Renal pelvis (tissue), 4 donors: ENCODE measurements around the gene NRIP1. TPM values are rescaled to one million over a fixed set of nuclear protein-coding genes. Genes with fewer than 3 reads are reported as not detected.

Source experiments
- DNase-seq: peaks from one replicate; pipeline ENCODE4 v3.0.0-alpha.2; 2013
- polyA plus RNA-seq, 3 donors: library from polyadenylated mRNA; unstranded; fragments of 120-200 nt; gene quantifications; one replicate each; pipeline ENCODE4 v1.2.1, GENCODE V29; 2013; ENCODE audit not compliant: insufficient read length in 3 of 3

NRIP1 gene
- polyA plus RNA-seq, 3 donors, result 55.6 to 62.3 (median 55.9) TPM

DNA sequence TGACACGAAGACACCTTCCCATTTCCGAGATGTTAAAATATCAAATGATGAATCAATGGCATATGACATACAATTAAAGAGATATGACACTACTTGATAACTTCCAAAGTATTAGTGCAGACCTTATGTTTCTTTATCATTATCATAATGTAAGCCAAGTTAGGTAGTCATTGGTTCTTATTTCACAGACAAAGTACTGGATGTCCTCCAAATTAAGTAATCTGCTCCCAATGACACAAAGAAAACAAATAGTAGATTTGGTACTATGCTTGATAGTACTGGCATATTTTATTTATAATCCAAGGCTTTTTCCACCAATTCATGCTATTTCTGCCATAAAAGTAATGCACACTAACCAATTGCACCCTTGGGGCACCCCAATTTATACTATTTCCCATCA, 11.9 kb upstream of the NRIP1 start:
- no peak for DNase-seq

DNA sequence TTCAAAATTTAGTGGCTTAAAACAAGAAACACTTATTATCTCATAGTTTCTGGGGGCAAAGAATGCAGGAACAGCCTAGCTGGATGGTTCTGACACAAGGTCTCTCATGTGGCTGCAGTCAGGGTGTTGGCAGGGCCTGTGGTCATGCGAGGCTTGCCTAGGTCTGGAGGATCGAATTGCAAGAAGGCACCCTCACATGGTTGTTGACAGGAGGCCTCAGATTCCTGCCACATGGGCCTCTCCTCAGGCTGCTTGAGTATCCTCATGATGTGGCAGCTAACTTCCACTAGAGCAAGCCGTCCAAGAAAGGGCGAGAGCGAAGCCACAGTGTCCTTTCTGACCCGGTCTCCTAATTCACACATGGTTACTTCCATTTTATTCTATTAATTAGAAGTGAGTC, 6.2 kb upstream of the NRIP1 start:
- no peak for DNase-seq

DNA sequence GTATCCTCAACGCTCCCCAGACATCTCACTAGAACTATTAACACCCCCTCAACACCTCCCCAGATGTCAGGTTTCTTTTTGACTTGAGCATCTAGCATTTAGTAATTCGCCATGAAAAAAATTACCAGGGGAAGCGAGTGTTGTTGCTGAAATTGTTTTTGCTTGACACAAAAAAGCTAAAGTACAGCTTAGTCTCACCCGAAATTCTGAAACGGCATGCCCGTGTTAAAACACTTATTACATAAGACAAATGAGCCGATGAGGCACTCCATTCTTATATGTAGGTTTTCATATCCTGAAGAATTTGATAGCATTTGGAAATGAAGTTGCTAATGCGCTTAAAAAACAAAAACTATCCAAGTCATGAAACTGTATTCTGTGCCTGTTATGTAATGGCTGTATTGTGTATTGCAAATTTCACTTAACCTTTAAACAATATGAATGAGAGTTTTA, 1.3 kb upstream of the NRIP1 start:
- no peak for DNase-seq

DNA sequence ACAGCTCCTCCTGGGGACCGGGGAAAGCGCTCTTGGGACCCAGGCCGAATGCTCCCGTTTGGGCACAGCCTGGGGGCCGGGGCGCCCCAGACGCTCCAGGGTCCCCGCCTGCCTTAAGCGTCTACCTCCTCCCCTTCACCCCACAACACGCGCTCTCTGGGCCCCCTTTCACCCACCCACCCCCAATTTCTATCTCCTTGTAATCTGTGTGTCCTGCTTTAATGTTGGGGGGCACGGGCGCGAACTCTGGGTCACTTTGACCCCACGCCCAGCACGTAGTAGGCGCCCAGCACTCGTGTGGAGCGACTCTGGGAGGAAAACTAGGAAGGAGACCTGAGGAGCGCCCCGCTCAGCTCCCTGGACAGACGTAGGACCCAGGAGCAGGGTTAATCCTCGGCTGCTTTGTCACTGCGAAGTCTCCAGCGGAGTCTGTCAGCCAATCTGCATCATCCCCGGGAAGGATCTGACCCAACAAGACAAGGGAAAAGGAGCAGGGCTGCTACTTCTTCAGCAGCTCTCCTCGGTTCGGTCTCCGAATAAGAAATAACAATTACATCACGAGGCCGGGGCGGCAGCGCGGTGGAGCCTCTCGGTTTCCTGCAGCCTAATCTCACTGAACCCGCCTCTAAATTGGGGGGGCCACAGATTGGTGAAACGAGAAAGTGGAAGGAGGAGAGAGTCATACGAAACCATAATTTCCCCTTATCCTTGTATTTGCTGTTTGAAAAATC, 757 bp upstream of the NRIP1 start:
- DNase-seq, result peak; percentile 79

DNA sequence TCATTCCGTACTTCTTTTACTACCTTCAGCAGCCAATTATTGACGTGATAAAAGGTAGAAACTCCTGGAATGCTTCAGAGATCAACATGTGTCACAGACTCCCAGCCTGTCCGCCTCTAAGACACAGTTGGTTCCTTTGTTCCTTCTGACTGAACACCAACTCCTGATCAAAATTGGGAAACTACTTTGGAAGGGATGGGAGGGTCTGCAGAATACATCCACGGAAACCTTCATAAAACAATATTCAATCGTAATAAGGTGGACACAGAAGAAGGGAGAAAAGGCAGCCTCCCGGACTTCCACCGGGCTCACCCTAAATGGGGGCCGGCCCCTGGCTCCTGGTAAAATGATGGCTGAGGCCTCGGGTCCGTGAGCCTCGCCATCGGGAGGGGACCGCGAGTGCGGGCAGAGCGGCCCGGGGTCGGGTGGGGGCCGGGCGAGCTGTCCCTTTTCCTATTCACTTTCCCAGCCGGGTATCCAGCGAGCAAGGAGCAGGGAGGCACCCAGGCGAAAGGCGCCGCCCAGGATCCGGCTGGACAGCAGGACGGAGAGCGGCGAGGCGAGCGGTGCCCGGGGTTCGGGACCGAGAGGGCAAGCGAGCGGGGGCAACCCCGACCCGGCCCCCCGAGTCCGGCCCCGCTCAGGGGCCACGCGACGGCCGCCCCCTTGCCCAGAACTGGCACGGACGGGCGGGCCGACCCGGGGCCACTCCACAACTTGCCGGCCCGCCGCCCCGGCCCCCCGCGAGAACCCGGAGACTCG, 805 bp downstream of the NRIP1 start:
- DNase-seq, result no peak

DNA sequence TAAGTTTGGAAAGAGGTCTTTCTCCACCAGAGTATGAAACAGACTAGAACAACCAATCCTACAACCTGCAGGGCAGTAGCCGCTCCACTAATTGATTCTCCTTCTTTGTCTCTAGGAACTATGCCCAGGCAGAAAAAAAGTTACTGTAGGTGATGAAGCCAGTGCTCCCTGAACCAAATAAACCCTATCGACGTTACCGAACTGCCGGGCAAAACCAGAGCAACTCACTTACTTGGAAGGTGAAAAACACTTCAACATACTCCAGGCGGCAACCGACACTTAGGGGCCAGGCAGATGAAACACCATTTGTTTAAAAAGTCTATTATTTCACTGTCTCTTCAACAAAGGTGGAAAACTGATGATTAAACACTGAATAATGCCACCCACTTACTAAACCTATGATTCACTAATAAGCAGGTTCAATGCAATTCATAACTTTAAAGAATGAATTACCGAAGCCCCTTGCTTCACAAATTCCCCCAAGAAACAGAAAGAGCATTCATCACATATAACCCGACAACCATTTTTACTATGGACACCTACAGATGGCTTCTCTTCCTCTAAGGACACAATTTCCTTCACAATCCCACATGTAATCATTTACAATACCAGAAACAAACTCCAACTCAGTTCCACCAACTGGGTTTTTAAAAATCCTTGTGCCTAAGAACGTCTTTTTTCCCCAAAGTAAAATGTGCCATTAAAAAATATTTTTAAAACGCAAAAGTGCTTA, 1.6 kb downstream of the NRIP1 start:
- no peak for DNase-seq

DNA sequence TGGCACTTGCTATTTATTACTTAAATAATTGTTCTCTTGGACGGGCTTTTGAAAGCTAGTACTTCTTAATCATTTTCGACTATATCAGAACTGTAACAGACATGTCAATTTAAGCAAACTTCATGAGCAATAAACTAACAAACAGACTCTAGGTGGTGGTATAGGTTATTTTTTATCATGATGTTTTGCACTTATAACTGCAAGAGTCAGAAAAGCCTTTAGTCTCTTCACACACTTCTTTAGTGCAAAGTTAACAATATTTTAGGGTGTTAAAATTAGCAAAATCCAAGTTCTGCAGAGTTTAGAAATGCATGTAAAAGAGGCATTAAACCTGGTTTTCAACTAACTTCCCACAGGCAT, 2.2 kb downstream of the NRIP1 start:
- no peak for DNase-seq

DNA sequence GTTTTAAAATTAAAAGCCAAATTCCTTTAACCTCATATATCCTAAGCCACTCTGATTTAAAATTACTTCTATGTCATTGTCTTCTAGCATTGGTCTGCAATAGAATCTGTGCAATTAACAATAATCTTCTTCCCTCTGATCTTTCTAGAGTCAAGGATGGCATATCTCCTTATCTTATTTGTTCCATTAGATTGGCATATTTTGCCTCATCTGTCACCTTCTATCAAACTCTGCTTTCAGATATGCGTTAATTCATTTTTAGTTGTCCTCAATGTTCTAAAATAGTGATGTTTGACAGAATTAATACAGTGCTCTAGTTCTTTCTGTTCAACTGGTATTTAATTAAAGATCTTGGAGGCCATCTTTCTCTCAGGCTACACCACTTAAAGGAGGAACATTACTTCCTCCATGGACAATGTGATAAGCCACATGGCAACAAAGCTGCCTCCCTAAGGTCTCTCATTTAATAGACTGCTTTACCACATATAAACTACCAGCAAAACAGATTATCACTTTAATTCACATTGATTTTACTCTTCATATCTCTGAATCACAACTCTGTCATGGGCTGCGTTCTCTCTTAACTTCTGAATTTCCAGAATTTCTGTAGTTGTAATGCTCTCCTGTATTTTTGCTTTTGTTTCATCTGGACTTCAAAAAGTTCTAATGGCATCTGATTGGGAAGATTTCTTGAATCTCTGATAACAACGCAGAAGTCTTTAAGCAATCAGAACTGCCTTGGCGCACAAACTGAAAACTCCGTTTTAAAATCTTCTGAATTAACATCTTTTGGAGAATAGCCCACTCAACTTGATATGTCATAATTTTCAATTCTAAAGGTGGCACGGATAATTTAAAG, 2.8 kb downstream of the NRIP1 start:
- no peak for DNase-seq

DNA sequence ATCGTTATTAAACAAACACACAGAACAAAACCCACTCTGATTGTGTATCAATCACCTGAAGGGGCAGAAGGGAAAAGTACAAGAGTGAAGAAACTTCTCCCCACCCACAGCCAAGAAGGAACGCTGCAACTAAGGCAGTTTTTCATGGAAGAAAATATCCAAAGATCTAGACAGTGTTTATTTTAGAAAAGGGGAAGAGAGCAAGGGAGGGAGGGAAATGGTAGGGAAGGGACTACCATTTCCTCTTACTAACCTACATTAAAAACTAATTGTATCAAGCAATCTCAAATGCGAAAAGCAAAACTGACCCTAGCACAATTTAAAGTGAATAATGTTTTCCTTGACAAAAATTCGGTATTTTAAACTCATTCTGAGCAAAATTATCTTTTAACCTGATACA, 3.5 kb downstream of the NRIP1 start:
- no peak for DNase-seq

DNA sequence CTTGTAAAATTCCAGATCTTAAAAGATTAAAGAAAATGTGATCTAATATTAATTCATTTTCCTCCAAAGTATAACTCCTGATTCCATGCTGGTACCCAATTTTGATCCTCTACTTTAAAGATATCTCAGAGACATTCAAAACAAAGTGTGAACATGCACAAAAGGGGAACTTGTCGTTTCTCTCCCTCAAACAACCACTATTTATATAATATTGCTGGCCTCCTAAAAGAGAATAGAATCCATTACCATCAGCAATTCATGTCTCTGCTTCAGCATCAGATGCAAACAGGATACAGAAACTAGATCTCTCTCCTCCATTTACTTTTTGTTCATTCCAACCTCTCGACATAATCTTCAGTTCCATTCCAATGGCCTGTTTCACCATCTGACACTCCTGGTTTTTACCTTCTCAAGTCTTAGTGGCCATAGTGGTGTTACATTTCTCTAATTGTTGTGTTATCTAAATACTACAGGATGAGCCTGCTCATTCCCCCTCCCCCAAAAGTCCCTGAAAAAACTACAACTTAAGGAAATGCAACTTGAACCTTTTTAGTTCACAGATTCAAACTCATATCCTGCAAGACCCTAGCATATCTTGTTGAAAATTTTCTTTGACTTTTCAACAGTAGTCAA, 4.1 kb downstream of the NRIP1 start:
- no peak for DNase-seq

DNA sequence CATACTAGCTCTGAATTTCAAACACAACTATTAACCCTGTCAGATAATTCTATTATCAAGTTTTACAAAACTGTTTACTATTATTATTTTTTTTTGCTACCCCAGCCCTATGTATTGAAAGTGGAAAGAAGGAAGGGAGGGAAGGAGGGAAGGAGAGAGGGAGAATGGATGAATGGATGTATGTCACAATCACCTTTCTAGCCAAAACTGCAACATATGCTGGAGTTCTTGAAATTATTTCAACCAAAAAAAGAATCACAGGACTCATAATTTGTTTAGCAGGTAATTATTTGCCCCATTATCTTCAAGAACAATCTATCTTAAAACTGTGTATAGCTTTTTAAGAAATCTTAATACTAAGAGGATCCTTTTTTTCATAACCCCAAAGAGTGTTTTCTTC, 5.4 kb downstream of the NRIP1 start:
- DNase-seq, result no peak

DNA sequence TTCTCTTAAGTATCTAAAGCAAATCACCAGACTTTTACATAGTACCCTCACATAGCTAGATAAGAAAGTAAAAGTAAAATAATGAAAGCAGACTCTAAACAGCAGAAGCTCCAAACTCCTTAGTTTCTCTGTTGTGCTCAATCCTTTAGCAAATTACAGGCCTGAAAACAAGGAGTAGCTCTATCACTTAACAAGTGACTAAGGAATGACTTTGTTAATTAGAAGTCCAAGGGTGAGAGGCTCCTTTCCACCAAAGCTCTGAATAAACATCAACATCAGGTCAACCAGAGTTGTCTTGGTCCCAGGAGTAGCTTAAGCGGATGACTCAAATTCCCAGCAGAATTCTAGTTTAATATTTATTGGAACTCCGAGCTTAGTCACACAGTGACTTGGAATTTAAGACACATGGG, 5.9 kb downstream of the NRIP1 start:
- DNase-seq, result no peak

DNA sequence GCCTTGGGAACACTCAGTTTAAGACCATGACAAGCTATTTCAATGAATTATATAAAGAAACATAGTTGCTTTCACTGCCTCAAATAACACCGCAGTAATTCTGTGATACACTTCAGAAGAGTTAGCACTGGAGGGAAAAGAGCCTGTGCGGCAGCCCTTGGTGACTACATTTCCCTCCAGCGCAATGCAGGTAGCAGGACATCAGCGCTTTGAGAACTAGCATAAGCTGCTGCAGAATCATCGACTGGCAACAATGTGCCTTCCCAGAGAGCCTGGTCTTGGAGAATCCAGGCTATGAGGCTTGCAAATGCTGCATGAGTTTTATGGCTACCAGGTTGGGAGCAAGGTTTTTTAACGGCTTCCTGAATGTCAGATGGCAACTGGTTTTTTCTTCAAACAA, 7.5 kb downstream of the NRIP1 start:
- DNase-seq, result no peak

DNA sequence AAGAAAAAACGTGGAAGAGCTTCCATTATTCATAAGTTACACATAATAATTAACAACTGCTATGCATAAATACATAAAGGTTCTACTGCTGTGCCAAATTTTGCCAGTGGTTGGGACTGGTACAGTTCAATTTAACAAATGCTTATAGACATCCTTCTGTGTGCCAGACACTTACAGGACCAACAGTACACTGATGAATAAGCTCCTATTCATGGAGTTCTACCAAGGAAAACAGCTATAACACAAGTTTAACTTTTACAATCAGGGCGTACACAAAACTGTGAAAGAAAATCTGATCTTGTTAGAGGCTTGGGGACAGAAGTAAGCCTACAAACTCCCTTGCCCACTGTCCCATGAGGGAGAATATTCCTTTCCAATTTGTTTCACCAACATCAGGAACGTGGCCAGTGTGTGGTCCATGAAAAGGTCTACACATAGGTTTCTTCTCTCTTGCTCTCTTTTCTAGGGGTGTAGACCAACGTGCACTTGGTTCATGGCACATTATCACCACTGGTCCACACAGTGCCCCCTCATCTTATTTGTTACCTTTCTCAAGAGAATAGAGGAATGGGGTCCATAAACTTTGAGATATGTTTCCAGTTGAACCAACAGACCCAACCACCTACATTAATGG, 10.1 kb downstream of the NRIP1 start:
- DNase-seq, result no peak

DNA sequence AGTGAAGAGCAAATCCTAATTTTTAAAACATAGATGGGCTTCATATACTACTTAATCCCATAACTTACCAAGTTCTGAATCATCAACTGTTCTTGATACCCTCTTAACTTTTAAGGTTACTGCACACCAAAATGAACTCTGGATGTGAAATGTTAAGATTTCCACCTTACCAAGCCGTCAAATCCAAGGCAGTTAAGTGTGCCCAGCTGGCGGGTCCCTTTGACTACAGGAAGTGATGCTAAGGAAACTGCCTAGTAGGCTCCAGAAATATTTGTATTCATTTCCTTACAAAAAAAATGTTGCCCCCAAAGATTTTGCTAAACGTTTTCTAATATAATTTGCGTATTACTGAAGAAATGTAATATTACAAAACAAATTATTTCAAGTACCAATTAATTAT, 10.7 kb downstream of the NRIP1 start:
- DNase-seq, result no peak

DNA sequence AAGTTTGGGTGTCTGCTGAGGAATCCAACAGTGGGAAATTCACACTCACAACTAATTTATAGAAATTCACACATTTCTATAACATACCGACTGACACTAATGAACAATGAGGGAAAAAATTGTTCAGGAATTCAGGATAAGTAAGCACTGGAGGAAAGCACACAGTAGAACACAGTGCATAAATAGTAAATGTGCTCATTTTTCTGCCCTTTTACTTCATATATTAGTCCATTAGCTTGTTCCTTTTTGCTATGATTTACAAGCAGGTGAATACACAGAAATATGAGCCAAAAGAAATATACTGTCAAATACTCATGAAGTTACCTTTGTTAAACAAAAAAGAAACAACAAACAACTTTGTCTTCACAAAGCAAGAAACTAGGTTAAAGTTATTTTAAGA, 11.3 kb downstream of the NRIP1 start:
- no peak for DNase-seq

DNA sequence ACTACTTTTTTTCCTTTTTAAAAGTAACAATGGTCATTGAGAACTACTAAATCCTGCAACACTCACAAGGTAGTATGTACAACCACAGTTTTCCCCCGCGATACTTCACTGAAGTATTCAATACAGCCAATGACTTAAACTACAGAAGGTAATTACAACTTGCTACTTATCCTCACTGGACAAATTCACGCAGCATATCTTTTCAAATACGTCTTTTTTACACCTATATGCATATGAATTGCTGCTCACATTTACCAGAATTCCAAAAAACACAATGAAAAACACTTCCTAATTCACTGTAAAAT, 12.4 kb downstream of the NRIP1 start:
- no peak for DNase-seq

DNA sequence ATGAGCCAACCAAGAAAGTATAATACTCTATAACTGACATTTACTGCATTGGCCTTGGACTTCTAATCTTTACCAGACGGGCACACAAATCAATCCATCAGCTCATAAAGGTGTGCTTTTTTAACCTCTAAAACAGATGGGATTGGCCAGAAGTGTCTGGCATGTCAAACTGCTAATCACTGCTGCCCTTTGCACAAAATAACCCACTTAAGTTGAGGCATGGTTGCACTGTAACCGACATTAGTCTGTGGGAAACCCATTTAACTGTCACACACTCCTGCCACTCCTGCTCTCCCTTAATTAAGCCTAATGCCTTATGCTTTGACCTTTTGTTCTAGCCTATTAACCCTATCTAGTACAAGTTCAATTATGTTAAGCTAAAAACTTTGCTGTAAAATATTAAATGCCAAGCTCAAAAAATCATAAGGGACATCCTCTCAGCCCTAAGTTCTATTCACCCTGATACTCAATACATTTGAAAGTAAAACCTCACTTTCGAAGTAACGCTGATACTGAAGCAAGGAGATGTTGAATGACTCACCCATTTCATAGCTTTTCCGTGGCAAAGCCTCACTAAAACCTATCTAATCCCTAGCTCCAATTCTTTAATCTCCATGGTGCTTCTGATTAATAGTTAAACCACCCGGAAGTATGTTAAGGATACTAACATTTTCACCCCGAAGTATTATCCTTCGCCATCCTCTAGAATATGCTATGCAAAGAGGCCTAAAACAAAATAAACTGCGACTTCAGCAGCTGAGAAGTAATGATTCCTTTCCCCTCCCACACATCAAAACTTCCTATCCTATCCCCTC, 12.9 kb downstream of the NRIP1 start:
- DNase-seq, result no peak

DNA sequence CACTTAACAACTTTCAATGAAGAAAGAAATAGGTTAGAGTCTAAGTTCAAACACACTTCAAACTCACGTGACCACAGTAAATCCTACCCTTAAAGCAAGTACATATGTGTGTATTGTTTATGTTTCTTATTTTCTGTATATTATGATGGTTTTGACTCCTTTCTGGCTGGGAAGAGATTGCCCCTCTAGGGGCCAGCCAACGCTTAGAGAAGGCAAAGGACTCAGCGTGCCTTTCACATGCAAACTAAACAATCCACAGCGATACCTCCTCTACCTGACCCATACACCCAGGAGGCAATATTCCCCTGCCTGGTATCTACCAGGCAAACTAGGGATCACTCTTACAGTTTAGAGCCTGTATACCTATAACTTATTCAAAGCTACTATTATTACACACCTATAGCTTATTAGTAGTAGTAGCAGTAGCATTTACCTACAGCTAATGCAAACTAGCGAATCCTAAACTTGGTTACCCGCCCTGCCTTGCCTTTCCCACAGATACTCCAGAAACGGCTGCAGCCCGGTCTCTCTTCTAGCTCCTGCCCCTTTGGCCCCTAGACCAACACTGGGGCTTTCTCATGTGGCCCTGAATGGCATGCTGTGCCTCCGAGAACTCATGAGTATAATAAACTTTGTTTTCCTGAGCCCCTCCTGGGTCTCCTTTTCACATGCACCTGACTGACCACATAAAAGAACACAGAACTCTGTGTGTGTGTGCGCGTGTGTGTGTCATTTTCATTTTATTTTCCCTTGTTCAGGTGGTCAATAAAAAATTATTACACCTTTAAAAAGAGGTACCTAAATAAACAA, 14.0 kb downstream of the NRIP1 start:
- DNase-seq, result no peak
